K562 (cell line): ENCODE results near the gene NRTN. TPM values are rescaled to one million over a fixed set of nuclear protein-coding genes. Genes with fewer than 3 reads are reported as not detected.
A peak's percentile ranks its signal among the peaks of the same experiment; 100 is the strongest.

ENCODE experiments used
- ATF1 ChIP-seq, 2 experiments: fragments of 450-650 bp in 1 of 2; IDR thresholded peaks; 2 replicates each; pipeline ENCODE4 v1.6.1; 2016; ENCODE audit warnings: missing compliant biosample characterization in 1 of 2, missing genetic modification characterization in 1 of 2
- CCAR2 ChIP-seq: fragments of 200-400 bp; formaldehyde crosslinking; IDR thresholded peaks from 2 replicates; pipeline ENCODE4 v1.6.1; 2017; ENCODE audit warnings: mild to moderate bottlenecking, low read depth, low read length
- ERF ChIP-seq: fragments of 450-650 bp; formaldehyde crosslinking; IDR thresholded peaks from 2 replicates; pipeline ENCODE4 v1.4.0; 2020; ENCODE audit warnings: mild to moderate bottlenecking, mixed read lengths
- JUND ChIP-seq, 2 experiments: IDR thresholded peaks; 2 replicates in 1 of 2; 3 replicates in 1 of 2; pipeline ENCODE4 v1.6.1; 2011; ENCODE audit warnings: borderline replicate concordance in 2 of 2, low read depth in 2 of 2, low read length in 2 of 2, improper control_type of control experiment in 1 of 2, missing biosample characterization in 1 of 2, missing genetic modification characterization in 1 of 2, missing genetic modification reagents in 1 of 2
- MBD1 ChIP-seq: fragments of 250-450 bp; sonication (Bioruptor Pico); IDR thresholded peaks from 2 replicates; pipeline ENCODE4 v1.8.0; 2022; ENCODE audit warnings: inconsistent platforms
- MCM3 ChIP-seq: fragments of 450-650 bp; IDR thresholded peaks from 2 replicates; pipeline ENCODE4 v1.6.1; 2016
- NFE2L1 ChIP-seq: fragments of 450-650 bp; IDR thresholded peaks from 2 replicates; pipeline ENCODE4 v1.6.1; 2016; ENCODE audit warnings: missing genetic modification characterization, low read depth, mild to moderate bottlenecking, missing compliant biosample characterization, moderate library complexity, borderline replicate concordance
- PBX2 ChIP-seq, 2 experiments: IDR thresholded peaks in 1 of 2; conservative IDR thresholded peaks in 1 of 2; 2 replicates each; pipeline ENCODE4 v1.6.1; 2016; ENCODE audit warnings: low read depth in 2 of 2, mild to moderate bottlenecking in 1 of 2, missing compliant biosample characterization in 1 of 2, missing genetic modification characterization in 1 of 2, moderate library complexity in 1 of 2
- TCF7 ChIP-seq: sonication (generic); IDR thresholded peaks from 2 replicates; pipeline ENCODE4 v1.6.1; 2016; ENCODE audit warnings: antibody characterized with exemption, borderline replicate concordance
- TEAD2 ChIP-seq: fragments of 450-650 bp; IDR thresholded peaks from 2 replicates; pipeline ENCODE4 v1.6.1; 2016; ENCODE audit warnings: missing genetic modification characterization, control low read depth, missing compliant biosample characterization
- ZNF512 ChIP-seq: IDR thresholded peaks from 2 replicates; pipeline ENCODE4 v1.6.1; 2016; ENCODE audit warnings: missing genetic modification characterization, missing compliant biosample characterization
- polyA plus RNA-seq, 8 experiments: library from polyadenylated mRNA; depleted of rRNA in 4 of 8; stranded (reverse) in 5 of 8; unstranded in 3 of 8; fragments of >200 nt; fragmentation: Nextera tagmentation in 2 of 8; fragmentation: Illumina TruSeq in 1 of 8; extraction: Ambion mirVana in 2 of 8; extraction: Trizol in 1 of 8; gene quantifications; 2 replicates each; pipeline versions ENCODE4 v1.2.1 to v1.2.3, GENCODE V29; 2011 to 2014; ENCODE audit warnings: inconsistent platforms in 1 of 8, missing spikeins in 1 of 8
- total RNA-seq, 7 experiments: library from RNA; depleted of rRNA in 6 of 7; stranded (reverse); fragments of >200 nt in 6 of 7; fragmentation: Illumina TruSeq in 2 of 7; extraction: Trizol in 2 of 7; gene quantifications; 2 replicates each; pipeline versions ENCODE4 v1.2.1 to v1.2.3, GENCODE V29; 2011 to 2021; ENCODE audit warnings: low replicate concordance in 1 of 7
- TF ChIP-seq, protein P1 (sequence below): fragments of 250-450 bp; sonication (Bioruptor Pico); IDR thresholded peaks from 2 replicates; pipeline ENCODE4 v1.4.0; 2020

NRTN gene
- total and polyA plus RNA-seq, 9 of the 15 experiments (the other 6 are each of a cell fraction or from before 2014, with no cell fraction given) = 0.62 to 8.1 (median 1.6) TPM; not detected in 2

GRCh38 chr19:5790559-5791520 lies 14.0 kb upstream of the NRTN start, which contains the start of gene DUS3L (continued):
- no peak for TF ChIP-seq PBX2 (CRISPR knock-in tag; IDR thresholded peaks at IDR 0.05; ENCODE audit: low read depth)
- no peak for TF ChIP-seq PBX2 (tag; conservative IDR thresholded peaks at IDR 0.05; ENCODE audit: low read depth)
- peak; percentile 95 for TF ChIP-seq ERF (CRISPR knock-in tag)
- TF ChIP-seq ZNF512 (tag) = no peak
- 0 out of 2 replicates have a peak, but pooled peaks have one; percentile 54 for TF ChIP-seq ATF1 (CRISPR knock-in tag; IDR thresholded peaks at IDR 0.05)
- peak; percentile 98 for TF ChIP-seq ATF1 (tag; IDR thresholded peaks at IDR 0.05)
- peak; percentile 85; the same call in 1 of the 2 replicates for TF ChIP-seq TCF7
- no peak for TF ChIP-seq MCM3
- TF ChIP-seq, protein P1, sequence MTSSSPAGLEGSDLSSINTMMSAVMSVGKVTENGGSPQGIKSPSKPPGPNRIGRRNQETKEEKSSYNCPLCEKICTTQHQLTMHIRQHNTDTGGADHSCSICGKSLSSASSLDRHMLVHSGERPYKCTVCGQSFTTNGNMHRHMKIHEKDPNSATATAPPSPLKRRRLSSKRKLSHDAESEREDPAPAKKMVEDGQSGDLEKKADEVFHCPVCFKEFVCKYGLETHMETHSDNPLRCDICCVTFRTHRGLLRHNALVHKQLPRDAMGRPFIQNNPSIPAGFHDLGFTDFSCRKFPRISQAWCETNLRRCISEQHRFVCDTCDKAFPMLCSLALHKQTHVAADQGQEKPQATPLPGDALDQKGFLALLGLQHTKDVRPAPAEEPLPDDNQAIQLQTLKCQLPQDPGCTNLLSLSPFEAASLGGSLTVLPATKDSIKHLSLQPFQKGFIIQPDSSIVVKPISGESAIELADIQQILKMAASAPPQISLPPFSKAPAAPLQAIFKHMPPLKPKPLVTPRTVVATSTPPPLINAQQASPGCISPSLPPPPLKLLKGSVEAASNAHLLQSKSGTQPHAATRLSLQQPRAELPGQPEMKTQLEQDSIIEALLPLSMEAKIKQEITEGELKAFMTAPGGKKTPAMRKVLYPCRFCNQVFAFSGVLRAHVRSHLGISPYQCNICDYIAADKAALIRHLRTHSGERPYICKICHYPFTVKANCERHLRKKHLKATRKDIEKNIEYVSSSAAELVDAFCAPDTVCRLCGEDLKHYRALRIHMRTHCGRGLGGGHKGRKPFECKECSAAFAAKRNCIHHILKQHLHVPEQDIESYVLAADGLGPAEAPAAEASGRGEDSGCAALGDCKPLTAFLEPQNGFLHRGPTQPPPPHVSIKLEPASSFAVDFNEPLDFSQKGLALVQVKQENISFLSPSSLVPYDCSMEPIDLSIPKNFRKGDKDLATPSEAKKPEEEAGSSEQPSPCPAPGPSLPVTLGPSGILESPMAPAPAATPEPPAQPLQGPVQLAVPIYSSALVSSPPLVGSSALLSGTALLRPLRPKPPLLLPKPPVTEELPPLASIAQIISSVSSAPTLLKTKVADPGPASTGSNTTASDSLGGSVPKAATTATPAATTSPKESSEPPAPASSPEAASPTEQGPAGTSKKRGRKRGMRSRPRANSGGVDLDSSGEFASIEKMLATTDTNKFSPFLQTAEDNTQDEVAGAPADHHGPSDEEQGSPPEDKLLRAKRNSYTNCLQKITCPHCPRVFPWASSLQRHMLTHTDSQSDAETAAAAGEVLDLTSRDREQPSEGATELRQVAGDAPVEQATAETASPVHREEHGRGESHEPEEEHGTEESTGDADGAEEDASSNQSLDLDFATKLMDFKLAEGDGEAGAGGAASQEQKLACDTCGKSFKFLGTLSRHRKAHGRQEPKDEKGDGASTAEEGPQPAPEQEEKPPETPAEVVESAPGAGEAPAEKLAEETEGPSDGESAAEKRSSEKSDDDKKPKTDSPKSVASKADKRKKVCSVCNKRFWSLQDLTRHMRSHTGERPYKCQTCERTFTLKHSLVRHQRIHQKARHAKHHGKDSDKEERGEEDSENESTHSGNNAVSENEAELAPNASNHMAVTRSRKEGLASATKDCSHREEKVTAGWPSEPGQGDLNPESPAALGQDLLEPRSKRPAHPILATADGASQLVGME (CRISPR knock-in tag) = peak; percentile 28; the same call in 1 of the 2 replicates
- peak; percentile 84 for TF ChIP-seq JUND (IDR thresholded peaks at IDR 0.05; ENCODE audit: borderline replicate concordance, low read depth, low read length)
- peak; percentile 66; the same call in 2 of the 3 replicates for TF ChIP-seq JUND (tag; IDR thresholded peaks at IDR 0.05; ENCODE audit: borderline replicate concordance, low read depth, low read length)
- no peak for TF ChIP-seq CCAR2
- no peak for TF ChIP-seq MBD1 (CRISPR knock-in tag)
- TF ChIP-seq TEAD2 = no peak
- TF ChIP-seq NFE2L1 (tag) = no peak
